Liver (tissue), 9 donors: ENCODE measurements around the gene ENTHD1. TPM values are rescaled to one million over a fixed set of nuclear protein-coding genes. Genes with fewer than 3 reads are reported as not detected.

Experiments used
- DNase-seq: peaks from one replicate; pipeline ENCODE4 v3.0.0-alpha.2; 2017; ENCODE audit warnings: low spot score
- H3K27ac ChIP-seq, 2 donors: one replicate each; pipeline ENCODE4 v1.7.0; 2013; ENCODE audit warnings: inconsistent platforms in 2 of 2, low read length in 2 of 2, control low read depth in 1 of 2, low read depth in 1 of 2, mild to moderate bottlenecking in 1 of 2
- H3K27me3 ChIP-seq, 4 donors: one replicate each; pipeline versions ENCODE4 v1.6.1 to v1.7.0; 2013; ENCODE audit warnings: low read length in 3 of 4, inconsistent platforms in 1 of 4, mild to moderate bottlenecking in 1 of 4, moderate library complexity in 1 of 4; ENCODE audit not compliant: control insufficient read depth in 4 of 4, insufficient read depth in 4 of 4
- H3K36me3 ChIP-seq, 4 donors: one replicate each; pipeline versions ENCODE4 v1.6.1 to v1.7.0; 2013; ENCODE audit warnings: low read length in 3 of 4, mild to moderate bottlenecking in 3 of 4, low read depth in 1 of 4, moderate library complexity in 1 of 4; ENCODE audit not compliant: control insufficient read depth in 4 of 4, insufficient read depth in 3 of 4
- H3K4me1 ChIP-seq, 4 donors: one replicate each; pipeline versions ENCODE4 v1.6.1 to v1.7.0; 2013; ENCODE audit warnings: low read length in 3 of 4, mild to moderate bottlenecking in 3 of 4, moderate library complexity in 1 of 4; ENCODE audit not compliant: control insufficient read depth in 4 of 4, insufficient read depth in 4 of 4
- H3K4me3 ChIP-seq, 3 donors: one replicate each; pipeline versions ENCODE4 v1.6.1 to v1.7.0; 2013; ENCODE audit warnings: low read length in 3 of 3, control low read depth in 1 of 3, low read depth in 1 of 3, mild to moderate bottlenecking in 1 of 3
- H3K9ac ChIP-seq, 2 donors: one replicate each; pipeline ENCODE4 v1.7.0; 2013; ENCODE audit warnings: low read length in 2 of 2, mild to moderate bottlenecking in 2 of 2, moderate library complexity in 2 of 2, control low read depth in 1 of 2, low read depth in 1 of 2
- H3K9me3 ChIP-seq, 4 donors: one replicate each; pipeline versions ENCODE4 v1.6.1 to v1.7.0; 2013; ENCODE audit warnings: low read length in 3 of 4; ENCODE audit not compliant: control insufficient read depth in 4 of 4
- ATF3 ChIP-seq: IDR thresholded peaks from 2 replicates; pipeline ENCODE4 v1.6.1; 2016; ENCODE audit warnings: antibody characterized with exemption
- CTCF ChIP-seq: fragments of 150-350 bp; IDR thresholded peaks from 2 replicates; pipeline ENCODE4 v1.5.1; 2017; ENCODE audit warnings: improper control_type of control experiment, low read depth, low read length; ENCODE audit not compliant: missing input control
- EGR1 ChIP-seq, 2 donors: IDR thresholded peaks; 2 replicates each; pipeline ENCODE4 v1.6.1; 2016 to 2018; ENCODE audit warnings: antibody characterized with exemption in 2 of 2, low read depth in 2 of 2
- FOXA1 ChIP-seq: IDR thresholded peaks from 2 replicates; pipeline ENCODE4 v1.6.1; 2016; ENCODE audit warnings: antibody characterized with exemption
- FOXA2 ChIP-seq: IDR thresholded peaks from 2 replicates; pipeline ENCODE4 v1.6.1; 2016; ENCODE audit warnings: antibody characterized with exemption
- GABPA ChIP-seq, 2 donors: IDR thresholded peaks in 1 of 2; conservative IDR thresholded peaks in 1 of 2; 2 replicates each; pipeline ENCODE4 v1.6.1; 2016; ENCODE audit warnings: antibody characterized with exemption in 2 of 2, mild to moderate bottlenecking in 1 of 2, moderate library complexity in 1 of 2
- HNF4A ChIP-seq, 2 donors: conservative IDR thresholded peaks; 2 replicates each; pipeline ENCODE4 v1.6.1; 2016; ENCODE audit warnings: antibody characterized with exemption in 2 of 2, mild to moderate bottlenecking in 2 of 2
- HNF4G ChIP-seq: IDR thresholded peaks from 2 replicates; pipeline ENCODE4 v1.6.1; 2016; ENCODE audit warnings: antibody characterized with exemption
- JUND ChIP-seq, 2 donors: IDR thresholded peaks; 2 replicates each; pipeline ENCODE4 v1.6.1; 2016; ENCODE audit warnings: antibody characterized with exemption in 2 of 2
- MAX ChIP-seq: IDR thresholded peaks from 2 replicates; pipeline ENCODE4 v1.6.1; 2016; ENCODE audit warnings: antibody characterized with exemption
- NR2F2 ChIP-seq: IDR thresholded peaks from 2 replicates; pipeline ENCODE4 v1.6.1; 2016; ENCODE audit warnings: antibody characterized with exemption
- RAD21 ChIP-seq, 2 donors: IDR thresholded peaks; 2 replicates each; pipeline ENCODE4 v1.6.1; 2016; ENCODE audit warnings: antibody characterized with exemption in 2 of 2, mild to moderate bottlenecking in 2 of 2
- REST ChIP-seq: IDR thresholded peaks from 2 replicates; pipeline ENCODE4 v1.6.1; 2016; ENCODE audit warnings: antibody characterized with exemption, mild to moderate bottlenecking
- RXRA ChIP-seq, 2 donors: IDR thresholded peaks; 2 replicates each; pipeline ENCODE4 v1.6.1; 2017 to 2018; ENCODE audit warnings: antibody characterized with exemption in 2 of 2, mild to moderate bottlenecking in 1 of 2
- SP1 ChIP-seq: IDR thresholded peaks from 2 replicates; pipeline ENCODE4 v1.6.1; 2018; ENCODE audit warnings: antibody characterized with exemption, mild to moderate bottlenecking
- TAF1 ChIP-seq: conservative IDR thresholded peaks from 2 replicates; pipeline ENCODE4 v1.6.1; 2016; ENCODE audit warnings: antibody characterized with exemption, mild to moderate bottlenecking
- YY1 ChIP-seq: IDR thresholded peaks from 2 replicates; pipeline ENCODE4 v1.6.1; 2016; ENCODE audit warnings: antibody characterized with exemption, mild to moderate bottlenecking
- ZBTB33 ChIP-seq: IDR thresholded peaks from 2 replicates; pipeline ENCODE4 v1.6.1; 2016; ENCODE audit warnings: antibody characterized with exemption
- WGBS: extraction: QIAGEN DNeasy Blood & Tissue Kit; methylation state at CpG from one replicate; pipeline ENCODE4 v1.1.7; 2013; 5-methylcytosine and 5-hydroxymethylcytosine counted together
- polyA plus RNA-seq, 2 donors: library from polyadenylated mRNA; stranded (reverse) in 1 of 2; unstranded in 1 of 2; fragments of 200-250 nt in 1 of 2; fragments of >200 nt in 1 of 2; fragmentation: Nextera tagmentation in 1 of 2; extraction: Ambion mirVana in 1 of 2; gene quantifications; one replicate each; pipeline versions ENCODE4 v1.2.1 to v1.2.3, GENCODE V29; 2013 to 2015
- total RNA-seq, 2 donors: library from RNA; depleted of rRNA; stranded (reverse); fragments of >200 nt; gene quantifications; one replicate each; pipeline ENCODE4 v1.2.3, GENCODE V29; 2014
- donor health status: healthy.
- donor health status: healthy.
- donor health status: healthy.
- donor health status: healthy.
- donor health status: healthy.

ENTHD1 gene
- total and polyA plus RNA-seq, 4 donors: not detected

- 53% methylated on average over 2 of the region's 2 CpGs for WGBS
- H3K27ac ChIP-seq: no peak overlapping the region
- no peaks in the 10 kb centered on the region for H3K36me3 ChIP-seq
- TF ChIP-seq EGR1 (IDR thresholded peaks at IDR 0.05; ENCODE audit: low read depth in 2 of 2) (no peak), JUND (IDR thresholded peaks at IDR 0.05) (no peak), CTCF (no peak), NR2F2 (no peak), TAF1 (no peak), FOXA2 (no peak), FOXA1 (no peak), HNF4A (conservative IDR thresholded peaks at IDR 0.05) (no peak), SP1 (no peak), ZBTB33 (no peak), GABPA (IDR thresholded peaks at IDR 0.05 in 1 of 2, conservative IDR thresholded peaks at IDR 0.05 in 1 of 2) (no peak), ATF3 (no peak), RXRA (IDR thresholded peaks at IDR 0.05) (no peak), RAD21 (IDR thresholded peaks at IDR 0.05) (no peak), MAX (no peak), REST (no peak), YY1 (no peak), HNF4G (no peak)
- H3K4me1 ChIP-seq: no peaks in the 10 kb centered on the region
- DNase-seq: no peak
- no peak overlapping the region for H3K9ac ChIP-seq
- peaks cover 0 to 14% (median 1%) of the 10 kb centered on the region in 4 donors for H3K27me3 ChIP-seq
- no peaks in the 10 kb centered on the region for H3K9me3 ChIP-seq
- H3K4me3 ChIP-seq: no peak overlapping the region
These were observed 147.8 kb downstream of the ENTHD1 start for GRCh38 chr22:39745789-39746188.

- no peaks in the 10 kb centered on the region for H3K9me3 ChIP-seq
- H3K27ac ChIP-seq: no peak overlapping the region
- H3K27me3 ChIP-seq: peaks cover 0 to 9% (median 1%) of the 10 kb centered on the region in 4 donors
- H3K36me3 ChIP-seq: no peaks in the 10 kb centered on the region
- no peak for DNase-seq
- TF ChIP-seq RAD21 (IDR thresholded peaks at IDR 0.05) (no peak), FOXA1 (no peak), TAF1 (no peak), HNF4A (conservative IDR thresholded peaks at IDR 0.05) (no peak), REST (no peak), JUND (IDR thresholded peaks at IDR 0.05) (no peak)
- H3K4me3 ChIP-seq: no peak overlapping the region
- no peaks in the 10 kb centered on the region for H3K4me1 ChIP-seq
- H3K9ac ChIP-seq: no peak overlapping the region
These were observed 149.2 kb downstream of the ENTHD1 start for GRCh38 chr22:39744353-39744752.
